Epithelial cell of esophagus (primary cell): Measurements from ENCODE around the gene CFAP46.

Experiments used
- DNase-seq: peaks from one replicate; pipeline ENCODE4 v3.0.0; 2010; ENCODE audit warnings: low read depth
- H3K4me3 ChIP-seq: 2 replicates; pipeline ENCODE4 v1.5.1; 2011; ENCODE audit warnings: mild to moderate bottlenecking, low read length, control low read depth
- TF ChIP-seq, protein P1 (sequence below): IDR thresholded peaks from 2 replicates; pipeline ENCODE4 v1.5.1; 2011; ENCODE audit warnings: low read depth, mild to moderate bottlenecking, low read length, control low read depth, inconsistent platforms; ENCODE audit not compliant: insufficient read depth; ENCODE audit errors: missing control alignments

Gene CFAP46

DNA sequence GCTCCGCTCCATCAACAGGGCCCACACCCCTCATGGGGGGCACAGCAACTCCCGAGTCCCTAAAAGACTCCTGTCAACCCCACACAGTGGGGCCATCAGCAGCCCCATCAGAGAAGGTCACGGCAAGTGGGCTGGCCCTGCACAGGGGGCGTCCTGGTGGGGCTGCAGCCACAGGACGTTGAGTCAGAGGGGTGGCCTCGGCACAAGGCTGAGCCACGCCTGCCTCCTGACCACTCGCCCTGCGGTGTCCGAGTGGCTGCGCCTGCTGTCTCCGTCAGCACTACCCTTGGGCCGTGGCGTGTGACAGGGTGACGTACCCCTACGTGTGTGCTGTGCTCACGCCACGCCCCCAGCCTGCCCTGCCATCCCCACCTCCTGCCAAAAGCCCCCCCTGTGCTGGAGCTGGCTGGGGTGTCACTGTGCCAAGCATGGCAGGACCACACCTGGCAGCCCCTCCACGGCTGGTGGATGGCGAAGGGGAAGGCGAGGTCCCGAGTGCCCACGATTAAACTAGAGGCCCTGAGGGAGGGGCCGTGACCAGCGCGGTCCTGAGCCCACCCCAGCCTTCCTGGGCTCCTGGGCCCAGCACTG is 130.4 kb downstream of the CFAP46 start:
- no peak overlapping the region for H3K4me3 ChIP-seq
- TF ChIP-seq, protein P1, sequence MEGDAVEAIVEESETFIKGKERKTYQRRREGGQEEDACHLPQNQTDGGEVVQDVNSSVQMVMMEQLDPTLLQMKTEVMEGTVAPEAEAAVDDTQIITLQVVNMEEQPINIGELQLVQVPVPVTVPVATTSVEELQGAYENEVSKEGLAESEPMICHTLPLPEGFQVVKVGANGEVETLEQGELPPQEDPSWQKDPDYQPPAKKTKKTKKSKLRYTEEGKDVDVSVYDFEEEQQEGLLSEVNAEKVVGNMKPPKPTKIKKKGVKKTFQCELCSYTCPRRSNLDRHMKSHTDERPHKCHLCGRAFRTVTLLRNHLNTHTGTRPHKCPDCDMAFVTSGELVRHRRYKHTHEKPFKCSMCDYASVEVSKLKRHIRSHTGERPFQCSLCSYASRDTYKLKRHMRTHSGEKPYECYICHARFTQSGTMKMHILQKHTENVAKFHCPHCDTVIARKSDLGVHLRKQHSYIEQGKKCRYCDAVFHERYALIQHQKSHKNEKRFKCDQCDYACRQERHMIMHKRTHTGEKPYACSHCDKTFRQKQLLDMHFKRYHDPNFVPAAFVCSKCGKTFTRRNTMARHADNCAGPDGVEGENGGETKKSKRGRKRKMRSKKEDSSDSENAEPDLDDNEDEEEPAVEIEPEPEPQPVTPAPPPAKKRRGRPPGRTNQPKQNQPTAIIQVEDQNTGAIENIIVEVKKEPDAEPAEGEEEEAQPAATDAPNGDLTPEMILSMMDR = no peak
- no peak for DNase-seq

DNA sequence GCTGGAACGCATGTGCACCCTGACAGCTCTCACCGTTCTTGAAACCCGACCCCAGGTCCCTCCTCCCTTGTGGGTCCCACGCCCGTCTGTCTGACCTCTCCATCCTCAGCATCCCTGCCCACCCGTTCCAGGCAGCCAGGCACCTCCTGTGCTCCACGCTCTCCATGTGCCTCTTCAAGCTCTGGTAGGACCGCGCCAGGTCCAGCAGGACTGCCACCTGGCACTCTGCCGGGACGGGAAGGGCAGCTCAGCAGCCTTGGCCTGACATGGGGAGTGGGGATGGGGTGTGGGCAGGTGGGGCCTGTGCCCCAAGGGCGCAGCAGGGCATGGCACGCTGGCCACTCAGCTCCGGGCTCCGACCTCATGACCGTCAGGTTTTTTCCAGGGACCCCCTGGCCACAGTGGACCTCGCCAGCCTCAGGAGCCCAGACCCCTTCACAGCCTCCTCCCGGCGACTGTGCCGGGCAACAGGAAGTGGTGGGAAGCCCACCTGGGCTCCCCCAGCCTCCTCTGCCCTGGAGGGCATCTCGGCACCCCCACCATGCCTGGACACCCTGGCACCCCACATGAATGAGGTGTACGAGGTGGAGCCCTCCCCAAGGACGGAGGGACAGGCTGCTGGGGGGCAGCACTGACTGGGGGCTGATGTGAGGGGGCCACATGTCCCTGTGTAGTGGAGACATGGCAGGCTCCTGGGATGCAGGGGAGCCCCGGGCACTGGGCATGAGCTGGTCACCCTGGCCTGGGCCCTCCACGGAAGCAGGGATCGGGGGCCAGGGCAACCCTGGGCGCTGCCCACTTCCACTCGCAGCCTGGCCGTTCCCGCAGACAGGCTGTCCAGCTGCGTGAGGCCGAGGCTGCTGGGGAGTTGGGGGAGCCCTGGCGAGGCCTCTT is 131.3 kb downstream of the CFAP46 start:
- H3K4me3 ChIP-seq = no peak overlapping the region
- TF ChIP-seq, protein P1 = no peak
- no peak for DNase-seq

DNA sequence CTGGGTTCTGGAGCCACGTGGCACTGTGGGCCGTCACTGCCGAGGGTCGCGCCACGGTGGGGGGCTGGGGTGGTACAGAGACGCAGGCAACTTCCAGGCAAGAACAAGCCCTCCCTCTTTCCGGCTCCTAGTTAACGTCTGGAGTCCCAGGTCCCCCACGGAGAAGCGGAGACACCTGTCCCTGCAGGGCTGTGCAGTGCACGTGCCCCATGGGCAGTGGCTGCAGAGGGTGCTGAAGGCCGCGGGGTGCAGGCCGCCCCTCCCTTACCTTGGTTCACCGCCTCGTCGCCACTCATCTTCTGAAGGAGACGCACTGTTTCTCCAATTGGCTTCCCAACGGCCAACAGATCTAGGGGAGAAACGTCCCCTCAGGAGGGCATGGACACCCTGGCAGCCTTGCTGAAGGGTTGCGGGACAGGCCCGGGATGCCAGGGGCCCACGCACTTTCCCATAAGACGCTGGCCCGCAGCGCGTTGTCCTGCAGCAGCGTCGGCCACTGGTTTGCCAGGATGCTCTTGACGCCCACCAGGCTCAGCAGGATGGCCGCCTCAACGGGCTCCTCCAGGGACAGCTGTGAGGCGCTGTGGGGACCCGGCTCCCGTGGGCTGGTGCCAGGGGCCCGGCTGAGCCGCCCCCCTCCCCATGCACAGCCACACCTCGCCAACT is 132.1 kb downstream of the CFAP46 start:
- no peak for DNase-seq
- TF ChIP-seq, protein P1 = no peak
- H3K4me3 ChIP-seq = no peak overlapping the region

DNA sequence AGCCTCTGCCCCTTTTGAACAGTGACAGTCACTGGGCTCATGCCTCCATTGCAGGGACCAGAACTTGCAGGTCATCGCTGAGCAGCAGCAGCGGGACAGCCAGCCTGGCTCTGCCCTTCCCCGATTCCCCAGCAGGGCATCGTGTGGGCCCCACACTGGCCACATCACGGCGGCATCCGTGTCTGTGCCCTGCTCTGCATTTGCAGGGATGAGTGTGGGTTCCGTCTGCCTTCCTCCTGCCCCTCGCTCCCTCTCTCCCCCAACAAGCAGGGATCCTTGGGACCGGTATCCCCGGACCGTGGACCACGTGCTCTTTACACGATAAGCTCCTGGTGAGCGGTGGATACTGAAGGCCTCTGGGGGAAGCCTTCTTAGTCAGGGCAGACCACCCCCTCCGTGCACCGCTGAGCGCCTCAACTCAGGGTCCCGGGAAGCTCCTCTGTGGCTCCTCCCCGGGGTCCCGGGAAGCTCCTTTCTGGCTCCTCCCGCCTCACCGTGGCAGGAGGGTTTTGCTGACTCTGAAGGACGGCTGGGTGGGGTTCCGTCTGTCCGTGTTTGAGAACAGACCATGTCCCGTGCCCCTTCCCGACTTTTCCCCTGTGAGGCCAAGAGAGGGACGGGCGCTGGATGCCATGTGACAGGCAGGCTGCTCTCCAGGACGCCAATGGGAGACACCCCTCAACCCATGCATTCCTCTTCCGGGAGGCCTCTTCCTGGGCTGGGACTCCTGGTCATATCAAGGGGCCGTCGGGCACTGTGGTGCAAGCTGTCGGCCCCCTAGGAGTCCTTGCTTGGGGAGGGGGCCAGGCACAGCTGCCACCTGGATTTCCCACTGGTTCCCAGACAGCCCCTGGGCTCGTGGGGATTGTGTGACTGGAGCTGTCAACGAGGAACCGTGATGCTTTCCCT is 132.9 kb downstream of the CFAP46 start:
- TF ChIP-seq, protein P1 = no peak
- no peak for DNase-seq

DNA sequence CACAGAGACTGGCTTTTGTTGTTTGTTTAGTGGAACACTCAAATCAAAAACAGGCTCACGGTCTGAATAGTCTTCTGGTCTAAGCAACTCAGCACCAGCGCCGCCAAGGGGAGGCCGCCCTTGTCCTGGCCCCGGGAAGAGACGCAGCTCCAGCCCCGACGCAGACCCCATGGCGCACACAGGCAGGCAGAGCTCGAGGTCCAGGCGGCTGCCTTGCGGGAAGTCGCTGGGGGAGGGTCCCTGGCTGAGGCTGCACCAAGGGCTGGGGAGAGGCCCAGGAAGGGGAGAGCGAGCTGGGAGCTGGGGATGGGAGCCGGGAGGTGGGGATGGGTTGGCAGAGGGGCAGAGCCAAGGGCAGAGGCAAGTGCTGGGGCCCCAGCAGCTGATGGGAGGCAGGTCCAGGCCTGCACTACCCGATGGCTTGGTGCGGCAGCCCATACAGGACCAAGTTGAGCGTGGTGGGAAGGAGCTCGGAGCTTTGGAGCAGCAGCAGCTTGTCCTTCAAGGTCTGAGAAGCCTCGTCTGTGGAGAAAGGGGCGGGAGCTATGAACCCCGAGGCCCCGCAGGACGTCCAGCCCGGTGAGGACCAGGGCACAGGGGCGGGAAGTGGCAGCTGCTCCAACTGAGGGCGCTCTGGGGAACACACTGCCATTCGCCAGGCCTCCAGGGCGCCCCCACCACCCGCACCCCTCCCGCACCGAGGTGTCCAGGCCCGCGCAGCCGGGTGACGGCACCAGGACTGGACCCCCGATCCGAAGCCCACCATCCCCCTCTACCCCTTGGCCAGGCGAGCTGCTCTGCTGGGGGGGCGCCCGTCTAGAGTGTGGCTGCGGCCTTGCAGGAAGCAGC is 133.8 kb downstream of the CFAP46 start:
- TF ChIP-seq, protein P1 = no peak
- no peak for DNase-seq

More for the DNA sequence above, 132.9 kb downstream of the CFAP46 start:
- no peak overlapping the region for H3K4me3 ChIP-seq

DNA sequence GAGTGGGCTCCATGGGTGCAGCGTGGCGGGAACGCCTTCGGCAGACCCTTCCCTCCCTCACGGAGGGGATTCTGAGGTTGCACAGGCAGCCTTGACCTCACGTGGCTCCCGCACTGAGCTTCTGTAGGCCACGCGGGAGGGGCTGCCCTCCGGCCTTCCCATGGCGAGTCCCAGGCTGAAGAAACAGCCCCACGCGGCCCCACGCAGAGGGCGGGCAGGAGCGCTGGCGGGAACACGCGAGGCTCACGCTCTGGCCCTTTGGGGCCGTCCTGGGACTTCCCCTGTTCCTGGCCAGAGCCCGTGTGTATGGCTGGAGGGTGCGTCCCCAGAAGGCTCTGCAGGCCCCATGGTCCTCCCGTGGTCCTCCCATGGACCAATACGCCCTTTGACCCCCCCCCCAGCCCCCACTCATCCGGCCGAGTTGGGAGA is 134.7 kb downstream of the CFAP46 start:
- no peak for DNase-seq
- TF ChIP-seq, protein P1 = no peak

More for the DNA sequence above, 133.8 kb downstream of the CFAP46 start:
- H3K4me3 ChIP-seq = no peak overlapping the region

More for the DNA sequence above, 134.7 kb downstream of the CFAP46 start:
- no peak overlapping the region for H3K4me3 ChIP-seq
